ENCODE results near the gene C1QC. TPM values are rescaled to one million over a fixed set of nuclear protein-coding genes. Genes with fewer than 3 reads are reported as not detected.

The C1QC gene
- total RNA-seq, 1 experiment from 2014 or later = not detected

GRCh38 chr1:22641247-22641646 lies 2.2 kb upstream of the C1QC start:
- CTCF ChIA-PET = interaction anchor here (0.5 to 1.8 kb wide), 2 partner anchors 8 to 220 kb away, joined by 10 to 11 read pairs; no protein-coding TSS in a partner anchor
- Histone ChIP-seq H3K4me1 (ENCODE audit: insufficient read depth, low read length, poor library complexity, severe bottlenecking) (no peaks in the 10 kb centered on the region), H3K27me3 (replicated peaks; ENCODE audit: insufficient read depth, low read depth, low read length, poor library complexity) (peaks cover 6% of the 10 kb centered on the region), H3K9me3 (ENCODE audit: low read depth, low read length, poor library complexity, severe bottlenecking) (no peaks in the 10 kb centered on the region), H3K36me3 (ENCODE audit: insufficient read depth, low read length, poor library complexity, severe bottlenecking) (no peaks in the 10 kb centered on the region), H3K27ac (ENCODE audit: low read depth, low read length, poor library complexity, severe bottlenecking) (no peak overlapping the region), H3K4me3 (ENCODE audit: low read depth, low read length, poor library complexity, severe bottlenecking) (no peak overlapping the region)
- intact Hi-C loops (cut with micrococcal nuclease; ENCODE audit: unreplicated experiment) = loop anchor here (10.0 kb wide), 1 partner anchor 526 kb away; no protein-coding TSS in a partner anchor
- BruUV-seq (replicated peaks) = no TSS peak
- no peak for DNase-seq (ENCODE audit: low spot score)
- no peak for TF ChIP-seq EZH2 (IDR thresholded peaks at IDR 0.05; ENCODE audit: borderline replicate concordance, low read depth, low read length, poor library complexity, severe bottlenecking)
- TF ChIP-seq, protein P1, sequence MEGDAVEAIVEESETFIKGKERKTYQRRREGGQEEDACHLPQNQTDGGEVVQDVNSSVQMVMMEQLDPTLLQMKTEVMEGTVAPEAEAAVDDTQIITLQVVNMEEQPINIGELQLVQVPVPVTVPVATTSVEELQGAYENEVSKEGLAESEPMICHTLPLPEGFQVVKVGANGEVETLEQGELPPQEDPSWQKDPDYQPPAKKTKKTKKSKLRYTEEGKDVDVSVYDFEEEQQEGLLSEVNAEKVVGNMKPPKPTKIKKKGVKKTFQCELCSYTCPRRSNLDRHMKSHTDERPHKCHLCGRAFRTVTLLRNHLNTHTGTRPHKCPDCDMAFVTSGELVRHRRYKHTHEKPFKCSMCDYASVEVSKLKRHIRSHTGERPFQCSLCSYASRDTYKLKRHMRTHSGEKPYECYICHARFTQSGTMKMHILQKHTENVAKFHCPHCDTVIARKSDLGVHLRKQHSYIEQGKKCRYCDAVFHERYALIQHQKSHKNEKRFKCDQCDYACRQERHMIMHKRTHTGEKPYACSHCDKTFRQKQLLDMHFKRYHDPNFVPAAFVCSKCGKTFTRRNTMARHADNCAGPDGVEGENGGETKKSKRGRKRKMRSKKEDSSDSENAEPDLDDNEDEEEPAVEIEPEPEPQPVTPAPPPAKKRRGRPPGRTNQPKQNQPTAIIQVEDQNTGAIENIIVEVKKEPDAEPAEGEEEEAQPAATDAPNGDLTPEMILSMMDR (conservative IDR thresholded peaks at IDR 0.05; ENCODE audit: low read depth, low read length) = no peak
- POLR2A ChIA-PET (ENCODE audit: low non-redundant PET) = no interaction called here

DNA sequence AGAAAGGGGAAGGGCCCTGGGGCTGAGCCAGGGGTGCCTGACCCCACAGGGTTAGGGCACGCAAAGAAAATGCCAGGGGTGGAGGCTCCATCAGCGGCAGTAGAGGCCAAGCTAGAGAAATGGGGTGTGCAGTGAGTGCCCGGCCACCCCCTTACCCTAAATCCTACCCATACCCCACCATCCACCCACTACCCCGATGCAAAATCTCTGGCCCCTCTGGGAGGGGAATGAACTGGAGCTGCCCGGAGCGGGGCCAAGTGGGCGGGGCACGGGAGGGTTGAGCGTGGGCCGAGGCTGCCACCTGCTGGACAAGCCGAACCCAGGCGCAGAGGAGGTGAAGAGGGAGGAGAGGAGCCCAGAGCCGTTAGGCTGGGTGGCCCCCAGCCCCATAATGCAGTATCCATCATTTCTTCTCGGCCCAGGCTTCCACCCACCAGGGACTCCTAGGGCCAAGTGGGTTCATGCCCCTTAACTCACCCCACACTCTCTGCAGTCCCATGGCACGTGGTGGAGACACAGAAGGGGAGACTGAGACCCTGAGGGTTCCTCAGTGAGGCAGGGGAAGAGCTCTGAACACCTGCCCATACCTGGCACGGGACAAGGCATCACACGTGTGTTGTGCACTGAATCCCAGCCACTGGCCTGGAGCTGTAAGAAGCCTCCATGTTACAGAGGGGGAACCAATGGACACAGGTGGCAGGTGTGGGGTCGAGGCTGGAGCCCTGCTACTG lies 1.4 kb upstream of the C1QC start:
- CTCF ChIA-PET = interaction anchor here (0.5 to 1.8 kb wide), 2 partner anchors 9 to 221 kb away, joined by 10 to 11 read pairs; no protein-coding TSS in a partner anchor
- intact Hi-C loops (cut with micrococcal nuclease; ENCODE audit: unreplicated experiment) = loop anchor here (1.0 to 10.0 kb wide), 2 partner anchors 222 to 527 kb away; no protein-coding TSS in a partner anchor

DNA sequence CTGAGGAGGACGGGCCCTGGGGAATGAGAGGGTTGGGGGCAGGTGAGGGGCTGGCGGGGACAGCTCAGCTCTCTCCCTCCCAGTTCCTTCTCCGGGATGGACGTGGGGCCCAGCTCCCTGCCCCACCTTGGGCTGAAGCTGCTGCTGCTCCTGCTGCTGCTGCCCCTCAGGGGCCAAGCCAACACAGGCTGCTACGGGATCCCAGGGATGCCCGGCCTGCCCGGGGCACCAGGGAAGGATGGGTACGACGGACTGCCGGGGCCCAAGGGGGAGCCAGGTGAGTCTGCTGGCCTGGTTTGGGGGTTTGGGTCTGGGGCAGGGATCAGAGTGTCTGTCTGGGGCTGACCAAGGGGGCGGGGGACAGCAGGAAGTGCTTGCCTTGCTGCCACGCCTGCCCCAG lies 495 bp downstream of the C1QC start:
- BruUV-seq (replicated peaks) = no TSS peak
- ChIA-PET POLR2A (ENCODE audit: low non-redundant PET) (no interaction called here), CTCF (no interaction called here)

More for the DNA sequence above, 1.4 kb upstream of the C1QC start:
- H3K27me3 ChIP-seq (replicated peaks; ENCODE audit: insufficient read depth, low read depth, low read length, poor library complexity) = no peaks in the 10 kb centered on the region
- peak; percentile 76 for DNase-seq (ENCODE audit: low spot score)
- no peak overlapping the region for H3K4me3 ChIP-seq (ENCODE audit: low read depth, low read length, poor library complexity, severe bottlenecking)
- BruUV-seq (replicated peaks) = no TSS peak
- no peak overlapping the region for H3K27ac ChIP-seq (ENCODE audit: low read depth, low read length, poor library complexity, severe bottlenecking)
- POLR2A ChIA-PET (ENCODE audit: low non-redundant PET) = no interaction called here
- no peaks in the 10 kb centered on the region for H3K4me1 ChIP-seq (ENCODE audit: insufficient read depth, low read length, poor library complexity, severe bottlenecking)
- no peaks in the 10 kb centered on the region for H3K36me3 ChIP-seq (ENCODE audit: insufficient read depth, low read length, poor library complexity, severe bottlenecking)
- H3K9me3 ChIP-seq (ENCODE audit: low read depth, low read length, poor library complexity, severe bottlenecking) = no peaks in the 10 kb centered on the region
- TF ChIP-seq, protein P1 (conservative IDR thresholded peaks at IDR 0.05; ENCODE audit: low read depth, low read length) = peak; percentile 90
- TF ChIP-seq EZH2 (IDR thresholded peaks at IDR 0.05; ENCODE audit: borderline replicate concordance, low read depth, low read length, poor library complexity, severe bottlenecking) = no peak

More for the DNA sequence above, 495 bp downstream of the C1QC start:
- Histone ChIP-seq H3K9me3 (ENCODE audit: low read depth, low read length, poor library complexity, severe bottlenecking) (no peaks in the 10 kb centered on the region), H3K27me3 (replicated peaks; ENCODE audit: insufficient read depth, low read depth, low read length, poor library complexity) (no peaks in the 10 kb centered on the region), H3K4me1 (ENCODE audit: insufficient read depth, low read length, poor library complexity, severe bottlenecking) (no peaks in the 10 kb centered on the region), H3K4me3 (ENCODE audit: low read depth, low read length, poor library complexity, severe bottlenecking) (no peak overlapping the region), H3K36me3 (ENCODE audit: insufficient read depth, low read length, poor library complexity, severe bottlenecking) (no peaks in the 10 kb centered on the region), H3K27ac (ENCODE audit: low read depth, low read length, poor library complexity, severe bottlenecking) (no peak overlapping the region)
- TF ChIP-seq, protein P1 (conservative IDR thresholded peaks at IDR 0.05; ENCODE audit: low read depth, low read length) = no peak
- no peak for TF ChIP-seq EZH2 (IDR thresholded peaks at IDR 0.05; ENCODE audit: borderline replicate concordance, low read depth, low read length, poor library complexity, severe bottlenecking)
- intact Hi-C loops (cut with micrococcal nuclease; ENCODE audit: unreplicated experiment) = loop anchor here (10.0 kb wide), 1 partner anchor 529 kb away; no protein-coding TSS in a partner anchor
- DNase-seq (ENCODE audit: low spot score) = no peak

Data from A673 (cell line).